Stimulated activated CD4-positive, alpha-beta T cell treated with anti-CD3 and anti-CD28 coated beads, Interleukin-1b, Interleukin-23, amount 100 ng/mL, for 4 hours (primary cell): Measurements from ENCODE around the gene FFAR3.
"Not testable (repeated sequence)": the region's sequence is repeated elsewhere in the genome, so short reads cannot be mapped to it uniquely, and the experiment has no call there.

Experiments
- DNase-seq, 2 donors: peaks; one replicate each; pipeline ENCODE4 v3.0.0-alpha.2; 2020; ENCODE audit warnings: low read depth in 2 of 2

The FFAR3 gene

DNA sequence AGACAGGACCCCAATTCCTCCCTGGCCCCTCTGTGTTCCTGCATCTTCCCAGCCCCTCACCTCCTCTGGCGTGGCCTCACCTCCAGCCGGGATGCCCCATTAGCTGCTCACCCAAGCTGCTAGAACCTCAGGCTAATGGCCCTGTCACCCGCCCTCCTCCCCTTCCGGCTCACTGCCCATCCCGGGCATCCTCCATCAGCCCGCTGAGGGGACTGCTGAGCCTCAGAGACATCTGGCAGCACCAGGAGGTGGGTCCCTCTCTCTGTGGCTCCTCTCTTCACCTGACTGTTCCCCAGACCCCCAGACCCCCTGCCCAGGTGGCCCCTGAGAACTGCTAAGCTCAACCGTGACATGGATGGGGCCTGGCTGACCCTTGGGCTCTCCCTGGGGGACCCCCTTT is 7.7 kb upstream of the FFAR3 start:
- no peak for DNase-seq

DNA sequence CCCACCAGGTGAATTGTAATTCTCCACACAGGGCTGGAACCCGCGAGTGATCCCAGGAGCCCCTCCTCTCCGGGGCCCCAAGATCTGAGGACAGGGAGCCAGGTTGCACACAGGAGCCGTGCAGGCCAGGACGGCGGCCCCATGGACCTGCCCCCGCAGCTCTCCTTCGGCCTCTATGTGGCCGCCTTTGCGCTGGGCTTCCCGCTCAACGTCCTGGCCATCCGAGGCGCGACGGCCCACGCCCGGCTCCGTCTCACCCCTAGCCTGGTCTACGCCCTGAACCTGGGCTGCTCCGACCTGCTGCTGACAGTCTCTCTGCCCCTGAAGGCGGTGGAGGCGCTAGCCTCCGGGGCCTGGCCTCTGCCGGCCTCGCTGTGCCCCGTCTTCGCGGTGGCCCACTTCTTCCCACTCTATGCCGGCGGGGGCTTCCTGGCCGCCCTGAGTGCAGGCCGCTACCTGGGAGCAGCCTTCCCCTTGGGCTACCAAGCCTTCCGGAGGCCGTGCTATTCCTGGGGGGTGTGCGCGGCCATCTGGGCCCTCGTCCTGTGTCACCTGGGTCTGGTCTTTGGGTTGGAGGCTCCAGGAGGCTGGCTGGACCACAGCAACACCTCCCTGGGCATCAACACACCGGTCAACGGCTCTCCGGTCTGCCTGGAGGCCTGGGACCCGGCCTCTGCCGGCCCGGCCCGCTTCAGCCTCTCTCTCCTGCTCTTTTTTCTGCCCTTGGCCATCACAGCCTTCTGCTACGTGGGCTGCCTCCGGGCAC is 6.7 kb upstream of the FFAR3 start:
- DNase-seq, result no peak

DNA sequence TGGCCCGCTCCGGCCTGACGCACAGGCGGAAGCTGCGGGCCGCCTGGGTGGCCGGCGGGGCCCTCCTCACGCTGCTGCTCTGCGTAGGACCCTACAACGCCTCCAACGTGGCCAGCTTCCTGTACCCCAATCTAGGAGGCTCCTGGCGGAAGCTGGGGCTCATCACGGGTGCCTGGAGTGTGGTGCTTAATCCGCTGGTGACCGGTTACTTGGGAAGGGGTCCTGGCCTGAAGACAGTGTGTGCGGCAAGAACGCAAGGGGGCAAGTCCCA is 6.1 kb upstream of the FFAR3 start:
- no peak for DNase-seq

DNA sequence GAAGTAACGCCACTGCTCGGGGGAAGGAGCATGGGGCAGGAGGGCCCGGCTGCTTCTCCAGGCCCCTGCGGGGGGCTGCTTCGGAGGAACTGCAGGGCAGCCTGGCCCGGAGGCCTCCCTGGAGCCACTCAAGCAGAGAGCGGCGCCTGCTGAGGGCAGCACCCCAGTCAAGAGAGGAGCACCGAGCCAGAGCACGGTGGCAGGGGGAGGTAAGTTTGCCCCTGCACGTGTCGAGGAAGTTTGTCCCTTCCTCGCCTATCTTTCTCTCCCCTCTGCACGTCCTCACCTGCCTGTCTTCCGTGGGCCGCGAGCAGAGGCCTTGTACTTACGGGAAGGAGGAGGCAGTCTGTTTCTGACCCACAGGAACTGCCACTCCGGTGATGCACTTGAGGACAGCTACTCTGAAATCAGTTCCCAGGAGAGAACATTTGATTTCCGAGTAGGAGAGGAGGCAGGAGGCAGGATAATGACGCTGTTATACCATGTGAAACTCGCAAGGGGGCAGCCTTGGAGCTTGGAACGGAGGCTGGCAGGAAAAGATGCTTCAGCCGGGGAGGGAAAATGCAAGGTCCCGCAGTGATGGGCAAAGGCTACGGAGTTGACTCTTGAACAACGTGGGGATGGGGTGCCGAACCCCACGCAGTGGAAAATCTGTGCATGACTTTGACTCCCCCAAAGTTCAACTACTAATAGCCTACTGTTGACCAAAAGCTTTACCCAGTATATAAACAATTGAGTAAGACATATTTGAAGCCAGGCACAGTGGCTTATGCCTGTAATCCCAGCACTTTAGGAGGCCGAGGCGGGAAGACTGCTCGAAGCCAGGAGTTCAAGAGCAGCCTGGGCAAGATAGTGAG is 5.6 kb upstream of the FFAR3 start:
- DNase-seq, result peak; percentile 47 to 68

DNA sequence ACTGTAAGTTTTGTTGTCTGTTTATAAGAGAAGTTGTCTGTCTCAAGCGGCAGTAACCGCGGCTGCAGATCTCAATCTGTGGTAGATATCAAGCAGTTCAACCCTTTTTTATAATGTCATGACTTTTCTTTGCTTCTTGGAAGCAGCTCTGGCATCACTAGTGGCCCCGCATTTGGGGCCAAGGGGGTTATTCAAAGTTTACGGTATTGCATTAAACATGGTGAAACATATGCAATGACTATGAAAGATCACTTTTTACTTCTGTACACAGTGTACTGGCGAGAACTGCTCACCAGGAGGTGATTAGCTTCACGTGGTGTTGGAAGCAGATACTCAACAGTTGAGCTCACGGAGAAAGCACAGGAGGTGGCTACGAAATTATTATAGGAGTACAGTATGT is 4.6 kb upstream of the FFAR3 start:
- no peak for DNase-seq

DNA sequence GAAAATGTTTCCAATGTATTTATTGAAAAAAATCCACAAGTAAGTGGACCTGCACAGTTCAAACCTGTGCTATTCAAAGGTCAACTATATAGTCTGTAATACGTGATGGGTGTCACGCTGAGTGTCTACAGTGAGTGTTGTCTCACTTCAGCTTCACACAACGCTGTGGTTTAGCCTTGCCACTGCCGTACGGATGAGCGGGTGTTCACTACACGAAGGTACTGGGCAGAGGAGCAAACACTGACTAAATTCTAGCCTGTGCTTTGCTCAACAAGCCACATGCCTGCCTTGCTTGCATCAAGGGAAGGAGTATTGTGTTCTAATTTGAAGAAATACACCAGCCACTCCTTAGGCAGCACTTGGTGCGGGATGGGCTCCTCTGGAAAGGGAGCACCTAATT is 3.4 kb upstream of the FFAR3 start:
- DNase-seq, result no peak

DNA sequence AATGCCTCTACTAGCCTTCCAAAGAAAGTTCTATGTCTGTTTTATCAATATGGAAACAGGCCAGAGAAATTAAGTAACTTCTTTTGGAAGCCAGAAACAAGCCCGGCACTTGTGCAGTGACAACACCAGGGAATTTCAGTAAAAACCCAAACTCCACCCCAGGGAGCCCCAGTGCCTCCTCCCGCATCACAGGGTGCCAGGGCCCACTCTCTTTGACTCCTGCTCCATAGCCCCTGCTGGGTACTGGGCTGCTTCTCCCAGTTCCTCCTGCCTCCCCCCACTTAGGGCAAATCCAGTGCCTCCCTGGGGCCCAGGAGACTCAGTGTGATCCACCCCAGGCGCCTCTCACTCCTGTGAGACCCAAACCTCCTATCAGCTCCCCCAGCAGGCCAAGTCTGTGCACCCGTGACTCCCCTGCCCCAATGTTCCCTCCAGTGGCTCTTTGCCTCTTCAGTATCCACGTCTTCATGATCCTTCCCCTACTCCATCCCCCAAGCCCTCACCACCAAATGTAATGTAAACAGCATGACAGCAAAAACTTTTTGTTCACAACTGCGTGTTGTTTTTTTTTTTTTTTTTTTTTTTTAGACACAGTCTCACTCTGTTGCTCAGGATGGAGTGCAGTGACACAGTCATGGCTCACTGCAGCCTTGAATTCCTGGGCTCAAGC is 2.3 kb upstream of the FFAR3 start:
- no peak for DNase-seq

DNA sequence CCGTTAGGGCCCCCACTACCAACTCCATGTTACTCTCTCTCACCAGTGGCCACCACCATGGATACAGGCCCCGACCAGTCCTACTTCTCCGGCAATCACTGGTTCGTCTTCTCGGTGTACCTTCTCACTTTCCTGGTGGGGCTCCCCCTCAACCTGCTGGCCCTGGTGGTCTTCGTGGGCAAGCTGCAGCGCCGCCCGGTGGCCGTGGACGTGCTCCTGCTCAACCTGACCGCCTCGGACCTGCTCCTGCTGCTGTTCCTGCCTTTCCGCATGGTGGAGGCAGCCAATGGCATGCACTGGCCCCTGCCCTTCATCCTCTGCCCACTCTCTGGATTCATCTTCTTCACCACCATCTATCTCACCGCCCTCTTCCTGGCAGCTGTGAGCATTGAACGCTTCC is 574 bp downstream of the FFAR3 start:
- not testable (repeated sequence) for DNase-seq

DNA sequence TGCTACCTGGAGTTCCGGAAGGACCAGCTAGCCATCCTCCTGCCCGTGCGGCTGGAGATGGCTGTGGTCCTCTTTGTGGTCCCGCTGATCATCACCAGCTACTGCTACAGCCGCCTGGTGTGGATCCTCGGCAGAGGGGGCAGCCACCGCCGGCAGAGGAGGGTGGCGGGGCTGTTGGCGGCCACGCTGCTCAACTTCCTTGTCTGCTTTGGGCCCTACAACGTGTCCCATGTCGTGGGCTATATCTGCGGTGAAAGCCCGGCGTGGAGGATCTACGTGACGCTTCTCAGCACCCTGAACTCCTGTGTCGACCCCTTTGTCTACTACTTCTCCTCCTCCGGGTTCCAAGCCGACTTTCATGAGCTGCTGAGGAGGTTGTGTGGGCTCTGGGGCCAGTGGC is 1.1 kb downstream of the FFAR3 start:
- not testable (repeated sequence) for DNase-seq

DNA sequence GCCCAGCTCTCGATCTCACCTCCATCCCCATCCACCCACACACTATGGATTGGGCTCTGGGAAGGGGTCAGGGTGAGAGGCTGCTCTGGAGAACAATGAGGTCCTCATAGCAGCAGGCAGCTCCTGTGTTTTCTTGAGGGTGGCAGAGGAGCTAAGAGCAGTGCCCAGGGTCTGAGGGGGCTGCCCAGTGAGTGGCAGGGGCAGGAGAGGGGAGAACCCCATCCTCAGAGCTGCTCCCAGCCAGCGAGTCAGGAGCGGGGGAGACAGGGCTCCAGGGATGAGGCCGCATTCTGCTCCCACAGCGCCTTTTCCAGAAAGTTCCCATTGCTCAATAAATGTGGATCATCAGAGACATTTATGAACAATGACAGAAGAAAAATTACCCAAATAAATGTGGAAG is 1.8 kb downstream of the FFAR3 start:
- DNase-seq, result not testable (repeated sequence)

DNA sequence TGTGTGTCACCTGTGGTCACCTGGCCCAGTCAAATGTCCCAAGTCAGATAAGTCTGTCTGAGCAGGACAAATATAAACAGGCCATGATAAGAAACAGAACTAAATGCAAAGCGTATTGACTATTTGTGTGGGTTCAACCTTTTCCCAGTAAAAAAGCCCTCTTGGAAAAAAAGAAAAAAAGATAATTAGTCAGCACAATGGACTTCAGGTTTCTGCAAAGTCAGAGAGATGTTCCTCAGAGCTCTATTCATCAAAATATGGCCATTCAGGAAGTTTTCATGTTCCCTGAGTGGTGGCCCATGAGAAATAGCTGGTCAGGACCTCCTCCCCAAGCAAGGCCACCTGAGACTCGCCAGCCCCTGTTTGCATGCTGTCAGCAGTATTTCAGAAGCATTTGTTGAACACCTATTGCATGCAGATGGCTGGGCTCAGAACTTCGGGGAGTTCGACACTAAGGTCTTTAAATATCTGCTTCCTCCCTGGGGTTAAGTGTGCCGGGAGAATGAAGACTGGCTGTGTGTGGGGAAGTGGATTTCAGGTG is 2.7 kb downstream of the FFAR3 start:
- DNase-seq, result no peak

DNA sequence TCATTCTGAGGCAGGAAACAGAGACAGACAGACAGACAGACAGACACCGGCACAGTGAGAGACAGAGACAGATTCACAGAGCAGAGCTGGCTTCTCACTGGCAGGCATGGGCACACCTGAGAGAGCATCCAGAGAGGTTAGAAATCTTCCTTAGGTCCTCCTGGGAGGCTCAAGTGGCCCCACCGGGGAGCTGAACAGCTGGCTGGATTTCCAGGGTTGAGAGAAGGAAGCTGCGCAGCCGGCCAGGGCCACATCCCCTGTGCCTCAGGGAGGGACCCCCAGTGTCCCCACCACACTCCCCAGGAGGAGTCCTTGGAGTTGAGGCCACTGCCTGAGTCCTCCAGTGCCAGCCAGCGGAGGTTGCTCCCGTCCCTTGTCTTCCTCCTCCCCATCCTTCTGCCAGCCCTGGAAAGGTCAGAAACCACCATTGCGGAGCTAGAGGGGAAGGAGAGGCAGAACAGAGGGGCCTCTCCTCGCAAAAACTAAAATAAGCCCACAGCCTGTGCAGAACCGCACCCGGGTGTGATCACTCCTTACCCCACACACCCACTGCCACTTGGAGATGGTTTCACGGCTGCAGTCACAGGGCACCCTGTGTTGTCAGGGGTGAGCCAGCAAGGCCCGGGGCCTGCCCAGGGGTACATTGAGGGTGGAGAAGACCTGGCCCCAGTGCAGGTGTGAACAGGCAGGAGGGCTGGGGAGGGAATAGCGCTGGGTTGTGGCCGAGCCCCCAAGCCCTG is 4.2 kb downstream of the FFAR3 start:
- no peak for DNase-seq

DNA sequence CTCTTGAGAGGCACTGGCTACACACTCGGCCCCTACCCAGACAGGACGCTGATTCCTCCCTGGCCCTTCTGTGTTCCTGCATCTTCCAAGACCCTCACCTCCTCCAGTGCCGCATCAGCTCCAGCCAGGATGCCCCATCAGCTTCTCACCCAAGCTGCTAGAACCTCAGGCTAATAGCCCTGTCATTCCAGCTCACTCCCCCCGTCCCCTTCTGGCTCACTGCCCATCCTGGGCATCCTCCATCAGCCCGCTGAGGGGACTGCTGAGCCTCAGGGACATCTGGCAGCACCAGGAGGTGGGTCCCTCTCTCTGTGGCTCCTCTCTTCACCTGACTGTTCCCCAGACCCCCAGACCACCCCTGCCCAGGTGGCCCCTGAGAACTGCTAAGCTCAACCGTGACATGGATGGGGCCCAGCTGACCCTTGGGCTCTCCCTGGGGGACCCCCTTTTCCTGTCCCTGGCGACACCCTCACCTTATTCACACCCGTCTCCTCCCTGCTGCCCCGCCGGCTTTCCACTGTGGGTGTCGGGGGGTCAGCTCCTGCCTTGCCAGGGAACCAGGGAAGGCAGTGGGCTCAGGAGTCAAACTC is 4.8 kb downstream of the FFAR3 start:
- no peak for DNase-seq

DNA sequence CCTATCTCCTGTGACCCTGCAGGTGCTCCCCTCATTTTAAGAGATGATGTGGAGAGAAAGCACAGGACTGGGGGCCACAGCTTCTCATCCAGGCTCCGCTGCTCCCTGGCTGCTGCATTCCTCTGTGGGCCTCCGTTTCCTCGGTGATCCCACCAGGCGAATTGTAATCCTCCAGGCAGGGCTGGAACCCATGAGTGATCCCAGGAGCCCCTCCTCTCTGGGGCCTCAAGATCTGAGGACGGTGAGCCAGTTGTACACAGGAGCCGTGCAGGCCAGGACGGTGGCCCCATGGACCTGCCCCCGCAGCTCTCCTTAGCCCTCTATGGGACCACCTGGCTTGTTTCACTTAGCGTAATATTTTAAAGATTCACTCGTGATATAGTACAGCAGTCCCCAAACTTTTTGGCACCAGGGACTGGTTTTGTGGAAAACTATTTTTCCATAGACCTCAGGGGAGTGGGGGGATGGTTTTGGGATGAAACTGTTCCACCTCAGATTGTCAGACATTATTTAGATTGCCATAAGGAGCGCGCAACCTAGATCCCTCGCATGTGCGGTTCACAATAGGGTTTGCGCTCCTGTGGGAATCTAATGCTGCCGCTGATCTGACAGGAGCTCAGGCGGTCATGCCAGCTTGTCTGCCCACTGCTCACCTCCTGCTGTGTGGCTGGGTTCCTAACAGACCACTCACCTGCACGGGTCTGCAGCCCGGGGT is 5.6 kb downstream of the FFAR3 start:
- DNase-seq, result no peak

DNA sequence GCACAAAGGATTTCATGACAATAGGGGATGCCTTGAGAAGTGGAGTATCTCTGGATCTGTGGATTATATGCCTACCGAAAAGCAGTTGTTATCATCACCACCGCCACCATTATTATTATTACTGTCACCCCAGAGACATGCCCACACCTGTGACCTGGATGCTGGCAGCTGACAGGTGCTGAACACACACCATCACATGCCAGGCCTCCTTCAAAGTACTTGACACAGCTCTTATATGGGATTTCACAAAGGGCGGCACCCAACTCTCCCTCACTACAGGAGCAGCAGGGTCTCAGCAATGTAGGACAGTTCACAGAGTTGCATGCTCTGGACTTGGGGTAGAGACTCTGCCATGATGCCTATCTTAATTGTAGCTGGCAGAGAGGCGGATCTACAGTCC is 7.0 kb downstream of the FFAR3 start:
- no peak for DNase-seq

DNA sequence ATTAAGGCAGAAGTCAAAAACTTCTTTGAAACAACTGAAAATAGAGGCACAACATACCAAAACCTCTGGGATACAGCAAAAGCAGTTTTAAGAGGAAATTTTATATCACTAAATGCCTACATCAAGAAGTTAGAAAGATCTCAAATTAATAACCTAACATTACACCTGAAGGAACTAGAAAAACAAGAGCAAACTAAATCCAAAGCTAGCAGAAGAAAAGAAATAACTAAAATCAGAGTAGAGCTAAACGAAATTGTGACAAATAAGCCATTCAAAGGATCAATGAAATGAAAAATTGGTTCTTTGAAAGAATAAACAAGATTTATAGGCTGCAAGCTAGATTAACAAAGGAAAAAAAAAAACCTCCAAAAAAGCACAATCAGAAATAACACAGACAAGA is 10.1 kb downstream of the FFAR3 start:
- no peak for DNase-seq

DNA sequence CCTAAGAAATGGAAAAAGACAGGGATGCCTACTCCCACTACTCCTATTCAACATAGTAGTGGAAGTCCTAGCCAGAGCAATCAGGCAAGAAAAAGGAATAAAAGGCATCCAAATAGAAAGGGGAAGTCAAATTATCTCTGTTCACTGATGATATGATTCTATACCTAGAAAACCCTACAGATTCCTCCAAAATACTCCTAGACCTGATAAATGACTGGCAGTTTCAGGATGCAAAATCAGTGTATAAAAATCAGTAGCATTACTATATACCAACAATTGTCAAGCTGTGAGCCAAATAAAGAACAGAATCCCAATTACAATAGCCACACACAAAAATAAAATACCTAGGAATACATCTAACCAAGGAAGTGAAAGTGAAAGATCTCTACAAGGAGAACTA is 11.3 kb downstream of the FFAR3 start:
- no peak for DNase-seq

DNA sequence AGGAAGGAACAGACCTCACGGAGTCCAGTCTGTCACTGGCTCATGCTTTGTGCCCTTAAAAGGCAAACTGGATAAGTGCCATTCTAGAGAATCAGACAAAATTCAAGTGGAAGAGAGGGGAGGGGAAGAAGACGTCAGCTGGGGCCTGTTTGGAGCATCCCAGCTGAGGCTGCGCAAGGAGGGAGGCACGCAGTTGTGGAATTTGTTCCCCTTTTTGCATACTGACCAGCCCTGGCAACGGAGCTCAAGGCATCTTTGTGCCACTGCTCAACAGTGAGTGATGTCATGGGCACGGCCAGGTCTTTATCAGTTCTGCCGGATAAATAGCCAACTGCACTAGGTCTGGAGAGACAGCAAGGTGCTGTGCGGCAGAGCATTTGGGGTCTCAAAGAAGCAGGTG is 12.5 kb downstream of the FFAR3 start, which contains the start of gene GPR42:
GPR42 (plus strand) TSS at position 347 of the 400 bp plus-strand sequence. CDS start 292 bp downstream, outside the sequence.
- DNase-seq, result no peak

DNA sequence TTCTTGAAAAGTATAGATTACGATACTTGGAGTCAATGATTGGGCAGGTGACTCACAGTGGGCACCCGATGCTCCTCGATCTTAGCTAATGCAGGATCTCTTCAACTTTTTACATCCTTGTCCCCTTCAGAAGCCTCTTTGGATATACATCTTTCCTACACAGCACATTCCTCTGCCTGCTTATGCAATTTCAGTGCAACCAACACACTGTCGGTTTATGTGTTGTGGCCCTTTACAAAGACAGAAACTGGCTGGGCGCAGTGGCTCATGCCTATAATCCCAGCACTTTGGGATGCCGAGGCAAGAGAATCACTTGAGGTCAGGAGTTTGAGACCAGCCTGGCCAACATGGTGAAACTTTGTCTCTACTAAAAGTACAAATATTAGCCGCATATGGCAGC is 15.2 kb downstream of the FFAR3 start:
- no peak for DNase-seq

DNA sequence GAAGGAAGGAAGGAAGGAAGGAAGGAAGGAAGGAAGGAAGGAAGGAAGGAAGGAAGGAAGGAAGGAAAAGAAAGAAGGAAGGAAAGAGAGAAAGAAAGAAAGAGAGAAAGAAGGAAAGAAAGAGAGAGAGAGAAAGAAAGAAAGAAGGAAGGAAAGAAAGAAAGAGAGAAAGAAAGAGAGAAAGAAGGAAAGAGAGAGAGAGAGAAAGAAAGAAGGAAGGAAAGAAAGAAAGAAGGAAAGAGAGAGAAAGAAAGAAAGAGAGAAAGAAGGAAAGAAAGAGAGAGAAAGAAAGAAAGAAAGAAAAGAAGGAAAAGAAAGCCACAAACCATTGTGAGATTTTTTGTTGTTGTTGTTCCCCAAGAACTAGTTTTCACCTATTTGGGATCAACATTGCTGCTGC is 15.8 kb downstream of the FFAR3 start:
- DNase-seq, result not testable (repeated sequence)
